Body of pancreas (tissue), 4 donors: ENCODE measurements around the gene LCLAT1.

ENCODE experiments used
- CTCF ChIP-seq, 7 experiments: fragments of 450-650 bp in 4 of 7; fragments of 200-600 bp in 3 of 7; sonication (generic) in 3 of 7; IDR thresholded peaks; one replicate each; pipeline ENCODE4 v1.5.1; 2016 to 2019; ENCODE audit warnings: antibody characterized with exemption in 7 of 7
- POLR2A ChIP-seq, 3 donors: fragments of 450-650 bp; IDR thresholded peaks; one replicate each; pipeline ENCODE4 v1.6.1; 2016; ENCODE audit warnings: antibody characterized with exemption in 3 of 3, mild to moderate bottlenecking in 2 of 3

- TF ChIP-seq POLR2A (IDR thresholded peaks at IDR 0.05) (no peak), CTCF (IDR thresholded peaks at IDR 0.05) (no peak)
Observed at GRCh38 chr2:30649828-30650227, 202.8 kb downstream of the LCLAT1 start.
